Choroid plexus epithelial cell (primary cell): ENCODE results near the gene NXPH1.

Experiments
- DNase-seq: peaks from one replicate; pipeline ENCODE4 v3.0.0-alpha.2; 2010; ENCODE audit warnings: low read depth
- H3K4me3 ChIP-seq: 2 replicates; pipeline ENCODE4 v1.5.1; 2011; ENCODE audit warnings: low read depth, mild to moderate bottlenecking, control low read depth, low read length, moderate library complexity
- CTCF ChIP-seq: conservative IDR thresholded peaks from 2 replicates; pipeline ENCODE4 v1.5.1; 2011; ENCODE audit warnings: low read depth, mild to moderate bottlenecking, control low read depth, inconsistent platforms, low read length, moderate library complexity

Gene NXPH1

GRCh38 chr7:8390262-8390626 is 43.2 kb upstream of the NXPH1 start:
- DNase-seq, result no peak
- no peak overlapping the region for H3K4me3 ChIP-seq
- TF ChIP-seq CTCF, result no peak

- no peak for TF ChIP-seq CTCF
- H3K4me3 ChIP-seq, result no peak overlapping the region
- DNase-seq, result no peak
These were observed 41.9 kb upstream of the NXPH1 start for GRCh38 chr7:8391353-8392062.

GRCh38 chr7:8396294-8396693 is 37.1 kb upstream of the NXPH1 start:
- no peak overlapping the region for H3K4me3 ChIP-seq
- DNase-seq, result no peak
- no peak for TF ChIP-seq CTCF

GRCh38 chr7:8408871-8409270 is 24.5 kb upstream of the NXPH1 start:
- no peak for TF ChIP-seq CTCF
- no peak for DNase-seq
- H3K4me3 ChIP-seq, result no peak overlapping the region

- H3K4me3 ChIP-seq, result no peak overlapping the region
- TF ChIP-seq CTCF, result no peak
- no peak for DNase-seq
These were observed 22.3 kb upstream of the NXPH1 start for GRCh38 chr7:8411103-8411502.

GRCh38 chr7:8413600-8413999 is 19.8 kb upstream of the NXPH1 start:
- no peak for TF ChIP-seq CTCF
- no peak for DNase-seq
- H3K4me3 ChIP-seq, result no peak overlapping the region

- peak; percentile 77 for DNase-seq
- TF ChIP-seq CTCF, result peak; percentile 67
- H3K4me3 ChIP-seq, result no peak overlapping the region
These were observed 14.7 kb upstream of the NXPH1 start for GRCh38 chr7:8418629-8419245.
